Esophagus squamous epithelium (tissue), 5 donors: Measurements from ENCODE around the gene ITGAX. TPM values are rescaled to one million over a fixed set of nuclear protein-coding genes. Genes with fewer than 3 reads are reported as not detected.
A peak's percentile ranks its signal among the peaks of the same experiment; 100 is the strongest.

ENCODE experiments used
- DNase-seq: peaks from one replicate; lab custom pipeline; 2025; lab: John Stamatoyannopoulos, UW
- H3K27ac ChIP-seq, 4 donors: fragments of 200-600 bp; sonication (generic); one replicate each; pipeline ENCODE4 v1.5.1; 2016 to 2019; ENCODE audit warnings: mild to moderate bottlenecking in 1 of 4
- H3K27me3 ChIP-seq, 4 donors: fragments of 200-600 bp; sonication (generic); 1 replicate in 3 of 4; 2 replicates in 1 of 4; pipeline versions ENCODE4 v1.5.1 to v1.6.0; 2017 to 2021; ENCODE audit warnings: antibody characterized with exemption in 1 of 4
- H3K36me3 ChIP-seq, 3 donors: fragments of 200-600 bp; sonication (generic); one replicate each; pipeline ENCODE4 v1.5.1; 2016 to 2019
- H3K4me1 ChIP-seq, 3 donors: fragments of 200-600 bp; sonication (generic); one replicate each; pipeline ENCODE4 v1.5.1; 2017 to 2019
- H3K4me3 ChIP-seq, 4 donors: fragments of 200-600 bp; sonication (generic); 1 replicate in 3 of 4; 2 replicates in 1 of 4; pipeline ENCODE4 v1.5.1; 2016 to 2019; ENCODE audit warnings: mild to moderate bottlenecking in 2 of 4, moderate library complexity in 1 of 4
- H3K9me3 ChIP-seq, 3 donors: fragments of 200-600 bp; sonication (generic); one replicate each; pipeline ENCODE4 v1.5.1; 2016 to 2019
- CTCF ChIP-seq, 6 experiments: fragments of 450-650 bp in 4 of 6; fragments of 200-600 bp in 2 of 6; sonication (generic) in 2 of 6; IDR thresholded peaks; one replicate each; pipeline ENCODE4 v1.5.1; 2016 to 2019; ENCODE audit warnings: antibody characterized with exemption in 6 of 6, mild to moderate bottlenecking in 4 of 6, moderate library complexity in 4 of 6
- POLR2A ChIP-seq, 4 donors: fragments of 450-650 bp; IDR thresholded peaks; one replicate each; pipeline ENCODE4 v1.6.1; 2017; ENCODE audit warnings: antibody characterized with exemption in 4 of 4, mild to moderate bottlenecking in 4 of 4, moderate library complexity in 3 of 4
- WGBS, 2 donors: methylation state at CpG; one replicate each; pipeline ENCODE4 v1.1.5; 2018; 5-methylcytosine and 5-hydroxymethylcytosine counted together
- intact Hi-C: fragments of 100-400 bp; cut with DNase I; formaldehyde crosslinking; loops from one replicate; pipeline ENCODE4 v1.15.0; 2022
- total RNA-seq, 4 donors: library from RNA; depleted of rRNA; stranded (reverse); fragments of >200 nt; gene quantifications; one replicate each; pipeline ENCODE4 v1.1.0, GENCODE V29; 2016
- donor health status: DM: yes; HTN: yes; CAD: no.

Gene ITGAX
- total RNA-seq, 4 donors from 2014 or later = 0.82 to 4.5 (median 1.8) TPM

GRCh38 chr16:31352376-31353115 is 2.4 kb upstream of the ITGAX start:
- Histone ChIP-seq H3K4me1 (peaks cover 0 to 8% (median 0%) of the 10 kb centered on the region in 3 donors), H3K36me3 (no peaks in the 10 kb centered on the region), H3K27ac (peak overlapping the region in 3 of 4 donors; percentile 0 to 69 (median 54)), H3K4me3 (no peak overlapping the region), H3K9me3 (no peaks in the 10 kb centered on the region), H3K27me3 (peaks cover 0 to 29% (median 0%) of the 10 kb centered on the region in 4 donors)
- TF ChIP-seq POLR2A (IDR thresholded peaks at IDR 0.05) (no peak), CTCF (IDR thresholded peaks at IDR 0.05) (no peak)
- intact Hi-C loops = no loop called here
- 78 to 84% methylated on average over 16 of the region's 22 CpGs for WGBS, 2 donors
- DNase-seq = no peak

GRCh38 chr16:31355431-31356100 is 590 bp downstream of the ITGAX start:
- no peak for TF ChIP-seq CTCF (IDR thresholded peaks at IDR 0.05)
- no peak for TF ChIP-seq POLR2A (IDR thresholded peaks at IDR 0.05)
- H3K9me3 ChIP-seq = no peaks in the 10 kb centered on the region
- H3K4me3 ChIP-seq = no peak overlapping the region
- 57 to 73% methylated on average over 13 to 14 of the region's 14 CpGs for whole genome bisulfite sequencing, 2 donors
- peaks cover 0 to 19% (median 0%) of the 10 kb centered on the region in 4 donors for H3K27me3 ChIP-seq
- intact Hi-C loops = no loop called here
- DNase-seq = no peak
- peaks cover 0 to 8% (median 0%) of the 10 kb centered on the region in 3 donors for H3K4me1 ChIP-seq
- peak overlapping the region in 1 of 4 donors; percentile 14 for H3K27ac ChIP-seq
- H3K36me3 ChIP-seq = no peaks in the 10 kb centered on the region

GRCh38 chr16:31356566-31357323 is 1.8 kb downstream of the ITGAX start:
- H3K4me3 ChIP-seq = no peak overlapping the region
- no peaks in the 10 kb centered on the region for H3K9me3 ChIP-seq
- no peaks in the 10 kb centered on the region for H3K36me3 ChIP-seq
- 61 to 65% methylated on average over 14 to 24 of the region's 28 CpGs for WGBS, 2 donors
- peaks cover 0 to 24% (median 0%) of the 10 kb centered on the region in 4 donors for H3K27me3 ChIP-seq
- H3K27ac ChIP-seq = no peak overlapping the region
- DNase-seq = no peak
- TF ChIP-seq POLR2A (IDR thresholded peaks at IDR 0.05) (no peak), CTCF (IDR thresholded peaks at IDR 0.05) (no peak)
- H3K4me1 ChIP-seq = peaks cover 0 to 8% (median 0%) of the 10 kb centered on the region in 3 donors
- intact Hi-C loops = no loop called here

GRCh38 chr16:31357324-31358109 is 2.5 kb downstream of the ITGAX start:
- Histone ChIP-seq H3K36me3 (no peaks in the 10 kb centered on the region), H3K27ac (no peak overlapping the region), H3K27me3 (peaks cover 0 to 24% (median 0%) of the 10 kb centered on the region in 4 donors), H3K9me3 (no peaks in the 10 kb centered on the region), H3K4me3 (no peak overlapping the region), H3K4me1 (peaks cover 0 to 8% (median 0%) of the 10 kb centered on the region in 3 donors)
- no peak for DNase-seq
- no peak for TF ChIP-seq CTCF (IDR thresholded peaks at IDR 0.05)
- TF ChIP-seq POLR2A (IDR thresholded peaks at IDR 0.05) = no peak
- intact Hi-C loops = no loop called here
- 73 to 74% methylated on average over 13 to 16 of the region's 18 CpGs for WGBS, 2 donors
